ENCODE results near the gene CPEB2.

DNA sequence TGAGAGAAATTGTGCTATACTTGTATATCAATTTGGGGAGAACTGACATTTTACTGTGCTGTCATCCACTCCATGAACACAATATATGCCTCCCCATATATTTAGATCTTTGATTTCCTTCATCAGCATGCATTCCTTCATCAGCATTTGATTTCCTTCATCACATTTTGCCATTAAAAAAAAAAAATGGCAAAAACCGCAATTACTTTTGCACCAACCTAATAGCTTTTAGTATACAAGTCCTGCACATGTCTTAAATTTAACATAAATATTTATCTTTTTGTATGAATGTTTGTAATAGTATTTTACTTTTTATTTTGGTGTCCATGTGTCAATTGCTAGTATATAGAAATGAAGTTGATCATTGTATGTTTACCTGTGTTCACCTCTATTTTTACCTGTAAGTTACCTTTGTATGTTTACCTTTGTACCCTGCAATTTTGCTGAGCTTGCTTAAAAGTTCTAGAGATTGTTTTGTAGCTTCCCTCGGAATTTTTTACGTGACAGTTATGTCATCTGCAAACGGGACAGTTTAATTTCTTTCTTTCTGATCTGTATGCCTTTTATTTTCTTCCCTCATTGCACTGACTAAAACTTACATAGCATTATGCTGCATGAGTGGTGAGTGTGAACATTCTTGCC lies 86.2 kb downstream of the CPEB2 start:
- TF ChIP-seq, protein P1, sequence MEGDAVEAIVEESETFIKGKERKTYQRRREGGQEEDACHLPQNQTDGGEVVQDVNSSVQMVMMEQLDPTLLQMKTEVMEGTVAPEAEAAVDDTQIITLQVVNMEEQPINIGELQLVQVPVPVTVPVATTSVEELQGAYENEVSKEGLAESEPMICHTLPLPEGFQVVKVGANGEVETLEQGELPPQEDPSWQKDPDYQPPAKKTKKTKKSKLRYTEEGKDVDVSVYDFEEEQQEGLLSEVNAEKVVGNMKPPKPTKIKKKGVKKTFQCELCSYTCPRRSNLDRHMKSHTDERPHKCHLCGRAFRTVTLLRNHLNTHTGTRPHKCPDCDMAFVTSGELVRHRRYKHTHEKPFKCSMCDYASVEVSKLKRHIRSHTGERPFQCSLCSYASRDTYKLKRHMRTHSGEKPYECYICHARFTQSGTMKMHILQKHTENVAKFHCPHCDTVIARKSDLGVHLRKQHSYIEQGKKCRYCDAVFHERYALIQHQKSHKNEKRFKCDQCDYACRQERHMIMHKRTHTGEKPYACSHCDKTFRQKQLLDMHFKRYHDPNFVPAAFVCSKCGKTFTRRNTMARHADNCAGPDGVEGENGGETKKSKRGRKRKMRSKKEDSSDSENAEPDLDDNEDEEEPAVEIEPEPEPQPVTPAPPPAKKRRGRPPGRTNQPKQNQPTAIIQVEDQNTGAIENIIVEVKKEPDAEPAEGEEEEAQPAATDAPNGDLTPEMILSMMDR (IDR thresholded peaks at IDR 0.05), result no peak
- no peak for TF ChIP-seq POLR2A (IDR thresholded peaks at IDR 0.05)

All from esophagus squamous epithelium (tissue), 4 donors.